GM23338 (cell line): ENCODE results near the gene SLC48A1.

ENCODE experiments used
- CREB1 ChIP-seq: fragments of 250-450 bp; sonication (Bioruptor Pico); IDR thresholded peaks from 2 replicates; pipeline ENCODE4 v1.5.0; 2020; ENCODE audit warnings: low read depth, mild to moderate bottlenecking, moderate library complexity
- CTCF ChIP-seq, 2 experiments: fragments of 200-600 bp in 1 of 2; sonication (generic) in 1 of 2; conservative IDR thresholded peaks; 2 replicates each; pipeline versions ENCODE4 v1.5.1 to v1.6.1; 2016 to 2017; ENCODE audit warnings: antibody characterized with exemption in 2 of 2, low read depth in 2 of 2, mild to moderate bottlenecking in 2 of 2, moderate library complexity in 1 of 2
- ETS1 ChIP-seq: IDR thresholded peaks from 2 replicates; pipeline ENCODE4 v1.6.1; 2016; ENCODE audit warnings: antibody characterized with exemption
- EZH2 ChIP-seq: fragments of 200-600 bp; sonication (generic); IDR thresholded peaks from one replicate; pipeline ENCODE4 v1.8.0; 2017; ENCODE audit warnings: antibody characterized with exemption, mild to moderate bottlenecking, low read depth; ENCODE audit not compliant: unreplicated experiment
- EZH2phosphoT487 ChIP-seq: fragments of 200-600 bp; sonication (generic); IDR thresholded peaks from one replicate; pipeline ENCODE4 v1.8.1; 2018; ENCODE audit warnings: antibody characterized with exemption; ENCODE audit not compliant: unreplicated experiment
- JUNB ChIP-seq: IDR thresholded peaks from one replicate; pipeline ENCODE4 v1.6.1; 2016; ENCODE audit warnings: antibody characterized with exemption; ENCODE audit not compliant: unreplicated experiment
- POLR2AphosphoS5 ChIP-seq: IDR thresholded peaks from 2 replicates; pipeline ENCODE4 v1.6.1; 2016; ENCODE audit warnings: antibody characterized with exemption, low read depth
- REST ChIP-seq: IDR thresholded peaks from one replicate; pipeline ENCODE4 v1.6.1; 2018; ENCODE audit warnings: antibody characterized with exemption; ENCODE audit not compliant: unreplicated experiment
- STAT1 ChIP-seq: IDR thresholded peaks from one replicate; pipeline ENCODE4 v1.6.1; 2016; ENCODE audit warnings: antibody characterized with exemption; ENCODE audit not compliant: unreplicated experiment
- ZNF114 ChIP-seq: fragments of 250-450 bp; sonication (Bioruptor Pico); IDR thresholded peaks from 2 replicates; pipeline ENCODE4 v1.5.0; 2020; ENCODE audit warnings: mild to moderate bottlenecking, moderate library complexity

- TF ChIP-seq POLR2AphosphoS5 (no peak), EZH2 (no peak), CTCF (conservative IDR thresholded peaks at IDR 0.05; ENCODE audit: low read depth in 2 of 2) (no peak), REST (no peak), CREB1 (CRISPR knock-in tag) (no peak), STAT1 (no peak), ETS1 (no peak), EZH2phosphoT487 (no peak), JUNB (no peak), ZNF114 (no peak)
These were observed 17.8 kb downstream of the SLC48A1 start for GRCh38 chr12:47790676-47791350.
